ENCODE measurements around the gene RHEB.

The RHEB gene

GRCh38 chr7:151509670-151510333 lies 9.9 kb downstream of the RHEB start:
- Histone ChIP-seq H3K9me3 (ENCODE audit: insufficient read depth, low read length) (no peaks in the 10 kb centered on the region), H3K4me1 (ENCODE audit: low read length) (no peaks in the 10 kb centered on the region), H4K20me1 (ENCODE audit: insufficient read depth, low read length) (peaks cover 98% of the 10 kb centered on the region), H3K27ac (ENCODE audit: low read length) (no peak overlapping the region), H2AFZ (ENCODE audit: low read depth, low read length) (no peak overlapping the region), H3K27me3 (ENCODE audit: low read depth, low read length) (no peaks in the 10 kb centered on the region), H3K9ac (ENCODE audit: low read length) (no peak overlapping the region), H3K4me3 (ENCODE audit: low read length) (no peak overlapping the region), H3K4me2 (ENCODE audit: low read length) (no peak overlapping the region), H3K36me3 (replicated peaks; ENCODE audit: low read depth, low read length) (no peaks in the 10 kb centered on the region), H3K79me2 (ENCODE audit: low read length) (peaks cover 100% of the 10 kb centered on the region)
- TF ChIP-seq CTCF (IDR thresholded peaks at IDR 0.05; ENCODE audit: low read depth, low read length) (no peak), EZH2phosphoT487 (IDR thresholded peaks at IDR 0.05; ENCODE audit: low read depth) (no peak)

GRCh38 chr7:151508991-151509390 lies 10.7 kb downstream of the RHEB start:
- H3K27ac ChIP-seq (ENCODE audit: low read length), result no peak overlapping the region
- H3K9ac ChIP-seq (ENCODE audit: low read length), result no peak overlapping the region
- no peaks in the 10 kb centered on the region for H3K9me3 ChIP-seq (ENCODE audit: insufficient read depth, low read length)
- H3K36me3 ChIP-seq (replicated peaks; ENCODE audit: low read depth, low read length), result no peaks in the 10 kb centered on the region
- peaks cover 98% of the 10 kb centered on the region for H4K20me1 ChIP-seq (ENCODE audit: insufficient read depth, low read length)
- H3K4me2 ChIP-seq (ENCODE audit: low read length), result no peak overlapping the region
- TF ChIP-seq CTCF (IDR thresholded peaks at IDR 0.05; ENCODE audit: low read depth, low read length) (no peak), EZH2phosphoT487 (IDR thresholded peaks at IDR 0.05; ENCODE audit: low read depth) (no peak)
- H3K4me1 ChIP-seq (ENCODE audit: low read length), result no peaks in the 10 kb centered on the region
- no peak overlapping the region for H2AFZ ChIP-seq (ENCODE audit: low read depth, low read length)
- H3K79me2 ChIP-seq (ENCODE audit: low read length), result peaks cover 100% of the 10 kb centered on the region
- no peaks in the 10 kb centered on the region for H3K27me3 ChIP-seq (ENCODE audit: low read depth, low read length)
- H3K4me3 ChIP-seq (ENCODE audit: low read length), result no peak overlapping the region

- Histone ChIP-seq H3K27me3 (ENCODE audit: low read depth, low read length) (no peaks in the 10 kb centered on the region), H3K36me3 (replicated peaks; ENCODE audit: low read depth, low read length) (no peaks in the 10 kb centered on the region), H3K79me2 (ENCODE audit: low read length) (peaks cover 99% of the 10 kb centered on the region), H3K9ac (ENCODE audit: low read length) (no peak overlapping the region), H3K27ac (ENCODE audit: low read length) (no peak overlapping the region), H4K20me1 (ENCODE audit: insufficient read depth, low read length) (peaks cover 98% of the 10 kb centered on the region), H3K4me3 (ENCODE audit: low read length) (no peak overlapping the region), H2AFZ (ENCODE audit: low read depth, low read length) (no peak overlapping the region), H3K9me3 (ENCODE audit: insufficient read depth, low read length) (no peaks in the 10 kb centered on the region), H3K4me2 (ENCODE audit: low read length) (no peak overlapping the region), H3K4me1 (ENCODE audit: low read length) (no peaks in the 10 kb centered on the region)
- TF ChIP-seq CTCF (IDR thresholded peaks at IDR 0.05; ENCODE audit: low read depth, low read length) (no peak), EZH2phosphoT487 (IDR thresholded peaks at IDR 0.05; ENCODE audit: low read depth) (no peak)
These were observed 11.9 kb downstream of the RHEB start for GRCh38 chr7:151507806-151508205.

- H3K4me2 ChIP-seq (ENCODE audit: low read length), result no peak overlapping the region
- H3K79me2 ChIP-seq (ENCODE audit: low read length), result peaks cover 99% of the 10 kb centered on the region
- H3K4me1 ChIP-seq (ENCODE audit: low read length), result no peaks in the 10 kb centered on the region
- no peak overlapping the region for H3K27ac ChIP-seq (ENCODE audit: low read length)
- no peaks in the 10 kb centered on the region for H3K36me3 ChIP-seq (replicated peaks; ENCODE audit: low read depth, low read length)
- no peak overlapping the region for H3K4me3 ChIP-seq (ENCODE audit: low read length)
- no peak overlapping the region for H2AFZ ChIP-seq (ENCODE audit: low read depth, low read length)
- no peak overlapping the region for H3K9ac ChIP-seq (ENCODE audit: low read length)
- no peaks in the 10 kb centered on the region for H3K27me3 ChIP-seq (ENCODE audit: low read depth, low read length)
- TF ChIP-seq EZH2phosphoT487 (IDR thresholded peaks at IDR 0.05; ENCODE audit: low read depth), result no peak
- TF ChIP-seq CTCF (IDR thresholded peaks at IDR 0.05; ENCODE audit: low read depth, low read length), result peak; percentile 25
- no peaks in the 10 kb centered on the region for H3K9me3 ChIP-seq (ENCODE audit: insufficient read depth, low read length)
- peaks cover 97% of the 10 kb centered on the region for H4K20me1 ChIP-seq (ENCODE audit: insufficient read depth, low read length)
These were observed 12.8 kb downstream of the RHEB start for GRCh38 chr7:151506901-151507382.
